ENCODE measurements around the gene NOP9.

The NOP9 gene

DNA sequence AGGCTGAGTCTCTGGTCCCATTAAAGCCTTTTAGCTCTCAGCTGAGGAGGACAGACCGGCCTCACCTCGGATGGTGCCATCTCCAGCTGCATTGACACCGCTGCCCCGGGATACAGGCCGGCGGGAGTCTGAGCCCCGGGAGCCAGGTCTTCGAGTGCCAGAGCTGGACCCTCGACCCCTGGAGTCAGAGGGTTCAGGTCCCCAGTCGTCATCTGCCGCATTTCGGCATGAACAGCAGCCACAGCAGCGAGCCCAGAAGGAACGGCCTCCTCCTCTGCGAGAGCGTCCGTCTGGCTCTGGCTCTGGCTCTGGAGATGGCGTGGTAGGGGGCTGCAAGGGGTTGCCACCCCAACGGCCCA is 37.7 kb upstream of the NOP9 start:
- H3K4me2 ChIP-seq (ENCODE audit: low read depth, low read length, poor library complexity, severe bottlenecking): no peak overlapping the region
- TF ChIP-seq, protein P1, sequence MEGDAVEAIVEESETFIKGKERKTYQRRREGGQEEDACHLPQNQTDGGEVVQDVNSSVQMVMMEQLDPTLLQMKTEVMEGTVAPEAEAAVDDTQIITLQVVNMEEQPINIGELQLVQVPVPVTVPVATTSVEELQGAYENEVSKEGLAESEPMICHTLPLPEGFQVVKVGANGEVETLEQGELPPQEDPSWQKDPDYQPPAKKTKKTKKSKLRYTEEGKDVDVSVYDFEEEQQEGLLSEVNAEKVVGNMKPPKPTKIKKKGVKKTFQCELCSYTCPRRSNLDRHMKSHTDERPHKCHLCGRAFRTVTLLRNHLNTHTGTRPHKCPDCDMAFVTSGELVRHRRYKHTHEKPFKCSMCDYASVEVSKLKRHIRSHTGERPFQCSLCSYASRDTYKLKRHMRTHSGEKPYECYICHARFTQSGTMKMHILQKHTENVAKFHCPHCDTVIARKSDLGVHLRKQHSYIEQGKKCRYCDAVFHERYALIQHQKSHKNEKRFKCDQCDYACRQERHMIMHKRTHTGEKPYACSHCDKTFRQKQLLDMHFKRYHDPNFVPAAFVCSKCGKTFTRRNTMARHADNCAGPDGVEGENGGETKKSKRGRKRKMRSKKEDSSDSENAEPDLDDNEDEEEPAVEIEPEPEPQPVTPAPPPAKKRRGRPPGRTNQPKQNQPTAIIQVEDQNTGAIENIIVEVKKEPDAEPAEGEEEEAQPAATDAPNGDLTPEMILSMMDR (conservative IDR thresholded peaks at IDR 0.05; ENCODE audit: low read length): no peak
- TF ChIP-seq EZH2phosphoT487 (IDR thresholded peaks at IDR 0.05; ENCODE audit: borderline replicate concordance): no peak
- no peaks in the 10 kb centered on the region for H3F3A ChIP-seq (ENCODE audit: low read depth)
- no peaks in the 10 kb centered on the region for H3K36me3 ChIP-seq (ENCODE audit: insufficient read depth, low read length)
- no peak overlapping the region for H3K9ac ChIP-seq (ENCODE audit: low read depth, low read length, poor library complexity, severe bottlenecking)
- no peaks in the 10 kb centered on the region for H3K4me1 ChIP-seq (ENCODE audit: insufficient read depth, low read length, poor library complexity, severe bottlenecking)
- H2AFZ ChIP-seq (ENCODE audit: low read length): no peak overlapping the region
- H4K20me1 ChIP-seq (ENCODE audit: insufficient read depth, low read length, poor library complexity, severe bottlenecking): no peaks in the 10 kb centered on the region
- H3K4me3 ChIP-seq (ENCODE audit: low read length, poor library complexity, severe bottlenecking): no peak overlapping the region
- H3K9me2 ChIP-seq (replicated peaks; ENCODE audit: low read depth, low read length): no peaks in the 10 kb centered on the region
- no peaks in the 10 kb centered on the region for H3K9me3 ChIP-seq (ENCODE audit: insufficient read depth, low read depth, low read length)
- no peaks in the 10 kb centered on the region for H3K27me3 ChIP-seq (ENCODE audit: insufficient read depth, low read length, poor library complexity, severe bottlenecking)
- H3K79me2 ChIP-seq (ENCODE audit: insufficient read depth, low read length): no peaks in the 10 kb centered on the region

DNA sequence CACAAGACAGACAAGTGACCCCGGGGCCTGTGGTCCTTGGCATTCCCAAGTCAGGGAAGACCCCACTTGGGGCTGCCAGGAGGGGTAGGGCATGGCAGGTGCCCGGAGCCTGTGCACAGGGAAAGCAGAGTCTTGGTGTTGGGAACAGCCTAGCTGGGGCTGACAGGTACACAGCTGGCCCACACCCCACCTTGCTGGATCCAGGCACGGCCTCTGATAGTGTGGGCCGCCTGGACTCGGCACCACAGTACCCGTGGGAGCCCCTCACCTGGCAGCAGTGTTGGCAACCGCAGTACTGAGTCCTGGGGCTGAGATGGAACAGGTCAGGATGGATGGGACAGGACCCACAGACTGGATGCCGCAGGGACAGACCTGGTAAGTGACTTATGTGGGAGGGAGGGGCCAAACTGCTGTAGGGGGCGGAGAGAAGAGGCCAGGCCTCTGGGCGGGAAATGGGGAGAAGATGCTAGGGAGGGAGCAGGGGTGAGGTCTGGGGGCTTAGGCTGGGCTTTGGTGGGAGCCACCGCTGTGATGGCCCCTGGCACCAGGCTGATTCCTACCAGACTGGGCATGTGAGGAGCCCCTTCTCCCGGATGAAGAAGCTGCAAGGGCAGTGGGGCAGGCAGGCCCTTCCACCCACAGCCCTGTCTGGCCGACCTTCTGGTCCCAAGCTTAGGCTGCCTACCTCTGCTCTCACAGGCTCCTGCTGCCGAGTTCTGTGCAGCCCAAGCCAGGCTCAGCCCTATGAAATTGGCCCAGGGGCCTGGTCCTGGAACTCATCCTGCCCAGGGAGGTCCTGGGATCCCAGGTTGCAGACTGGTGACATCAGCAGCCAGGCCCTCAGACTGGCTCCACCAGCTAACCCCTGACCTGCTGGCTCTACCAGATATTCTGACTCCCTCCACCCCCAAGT is 36.6 kb upstream of the NOP9 start, which contains the start of gene TGM1:
Gene TGM1 (minus strand): TSS at position 357 of the 913 bp plus-strand sequence. CDS start 825 bp downstream, outside the sequence.
- Histone ChIP-seq H3K9ac (ENCODE audit: low read depth, low read length, poor library complexity, severe bottlenecking) (no peak within 1 kb of the TSS), H3K9me3 (ENCODE audit: insufficient read depth, low read depth, low read length) (no peaks in the 10 kb centered on the region), H3K9me2 (replicated peaks; ENCODE audit: low read depth, low read length) (no peaks in the 10 kb centered on the region), H4K20me1 (ENCODE audit: insufficient read depth, low read length, poor library complexity, severe bottlenecking) (no peaks in the 10 kb centered on the region), H3K4me2 (ENCODE audit: low read depth, low read length, poor library complexity, severe bottlenecking) (no peak within 1 kb of the TSS), H3K36me3 (ENCODE audit: insufficient read depth, low read length) (no peaks in the 10 kb centered on the region), H2AFZ (ENCODE audit: low read length) (no peak within 1 kb of the TSS), H3K27me3 (ENCODE audit: insufficient read depth, low read length, poor library complexity, severe bottlenecking) (no peaks in the 10 kb centered on the region), H3K4me3 (ENCODE audit: low read length, poor library complexity, severe bottlenecking) (no peak within 1 kb of the TSS), H3K79me2 (ENCODE audit: insufficient read depth, low read length) (no peaks in the 10 kb centered on the region), H3K4me1 (ENCODE audit: insufficient read depth, low read length, poor library complexity, severe bottlenecking) (no peaks in the 10 kb centered on the region), H3F3A (ENCODE audit: low read depth) (no peaks in the 10 kb centered on the region)
- TF ChIP-seq, protein P1 (conservative IDR thresholded peaks at IDR 0.05; ENCODE audit: low read length): no peak
- no peak for TF ChIP-seq EZH2phosphoT487 (IDR thresholded peaks at IDR 0.05; ENCODE audit: borderline replicate concordance)

DNA sequence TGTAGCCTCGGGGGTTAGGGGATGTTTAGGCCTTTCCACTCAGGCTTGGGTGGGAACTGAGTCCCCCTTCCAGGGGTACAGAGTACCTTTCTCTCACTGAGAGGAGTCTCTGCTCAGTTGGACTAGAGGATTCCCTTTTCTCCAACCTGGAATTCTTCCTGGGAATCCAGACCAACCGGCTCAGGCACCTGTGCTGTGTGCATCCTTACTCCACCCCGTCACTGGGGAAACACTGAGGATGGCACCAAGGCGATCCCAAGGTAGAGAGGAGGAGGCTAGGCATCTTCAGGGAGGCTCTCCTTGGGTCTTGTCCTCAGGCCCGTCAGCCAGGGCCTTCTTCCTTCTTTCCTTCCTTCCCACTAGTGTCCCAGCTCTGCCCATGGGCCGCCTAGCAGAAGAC is 35.8 kb upstream of the NOP9 start:
- Histone ChIP-seq H3K4me1 (ENCODE audit: insufficient read depth, low read length, poor library complexity, severe bottlenecking) (no peaks in the 10 kb centered on the region), H3K4me2 (ENCODE audit: low read depth, low read length, poor library complexity, severe bottlenecking) (no peak overlapping the region), H3K27me3 (ENCODE audit: insufficient read depth, low read length, poor library complexity, severe bottlenecking) (no peaks in the 10 kb centered on the region), H3K9me3 (ENCODE audit: insufficient read depth, low read depth, low read length) (no peaks in the 10 kb centered on the region), H3F3A (ENCODE audit: low read depth) (no peaks in the 10 kb centered on the region), H2AFZ (ENCODE audit: low read length) (no peak overlapping the region), H3K36me3 (ENCODE audit: insufficient read depth, low read length) (no peaks in the 10 kb centered on the region), H3K79me2 (ENCODE audit: insufficient read depth, low read length) (no peaks in the 10 kb centered on the region), H3K9me2 (replicated peaks; ENCODE audit: low read depth, low read length) (no peaks in the 10 kb centered on the region), H3K9ac (ENCODE audit: low read depth, low read length, poor library complexity, severe bottlenecking) (no peak overlapping the region), H3K4me3 (ENCODE audit: low read length, poor library complexity, severe bottlenecking) (no peak overlapping the region), H4K20me1 (ENCODE audit: insufficient read depth, low read length, poor library complexity, severe bottlenecking) (no peaks in the 10 kb centered on the region)
- TF ChIP-seq EZH2phosphoT487 (IDR thresholded peaks at IDR 0.05; ENCODE audit: borderline replicate concordance): no peak
- TF ChIP-seq, protein P1 (conservative IDR thresholded peaks at IDR 0.05; ENCODE audit: low read length): no peak
